ENCODE data around the gene EEA1.
A peak's percentile ranks its signal among the peaks of the same experiment; 100 is the strongest.

Gene EEA1

GRCh38 chr12:92927436-92928281, 1.4 kb downstream of the EEA1 start:
- no peak for TF ChIP-seq CTCF (IDR thresholded peaks at IDR 0.05)
- Histone ChIP-seq H3K4me3 (peak overlapping the region; percentile 84), H3K27ac (peak overlapping the region; percentile 99)
- DNase-seq (ENCODE audit: low spot score) = no peak

- H3K4me3 ChIP-seq = peak overlapping the region; percentile 84
- TF ChIP-seq CTCF (IDR thresholded peaks at IDR 0.05) = no peak
- peak overlapping the region; percentile 99 for H3K27ac ChIP-seq
- DNase-seq (ENCODE audit: low spot score) = no peak
These were observed 2.0 kb downstream of the EEA1 start for GRCh38 chr12:92927055-92927435.

GRCh38 chr12:92926549-92926948, 2.5 kb downstream of the EEA1 start:
- peak overlapping the region; percentile 84 for H3K4me3 ChIP-seq
- no peak for TF ChIP-seq CTCF (IDR thresholded peaks at IDR 0.05)
- peak overlapping the region; percentile 99 for H3K27ac ChIP-seq
- DNase-seq (ENCODE audit: low spot score) = no peak

- Histone ChIP-seq H3K4me3 (no peak overlapping the region), H3K27ac (no peak overlapping the region)
- DNase-seq (ENCODE audit: low spot score) = no peak
- no peak for TF ChIP-seq CTCF (IDR thresholded peaks at IDR 0.05)
These were observed 7.2 kb downstream of the EEA1 start for GRCh38 chr12:92921877-92922276.

- Histone ChIP-seq H3K4me3 (no peak overlapping the region), H3K27ac (no peak overlapping the region)
- no peak for DNase-seq (ENCODE audit: low spot score)
- no peak for TF ChIP-seq CTCF (IDR thresholded peaks at IDR 0.05)
These were observed 13.7 kb downstream of the EEA1 start for GRCh38 chr12:92915365-92915764.

- no peak for TF ChIP-seq CTCF (IDR thresholded peaks at IDR 0.05)
- Histone ChIP-seq H3K4me3 (no peak overlapping the region), H3K27ac (no peak overlapping the region)
- DNase-seq (ENCODE audit: low spot score) = no peak
These were observed 14.9 kb downstream of the EEA1 start for GRCh38 chr12:92914170-92914569.

- no peak for TF ChIP-seq CTCF (IDR thresholded peaks at IDR 0.05)
- no peak overlapping the region for H3K27ac ChIP-seq
- H3K4me3 ChIP-seq = no peak overlapping the region
- no peak for DNase-seq (ENCODE audit: low spot score)
These were observed 16.4 kb downstream of the EEA1 start for GRCh38 chr12:92912672-92913071.

Data from coronary artery (tissue), 2 donors.